HG02938 (cell line): ENCODE measurements around the gene TMED6.

Source experiments
- ATAC-seq: cut with Tn5 transposase; IDR thresholded peaks from one replicate; pipeline ENCODE4 v1.9.1; 2021; ENCODE audit warnings: mild to moderate bottlenecking, moderate library complexity; ENCODE audit not compliant: unreplicated experiment

Gene TMED6

DNA sequence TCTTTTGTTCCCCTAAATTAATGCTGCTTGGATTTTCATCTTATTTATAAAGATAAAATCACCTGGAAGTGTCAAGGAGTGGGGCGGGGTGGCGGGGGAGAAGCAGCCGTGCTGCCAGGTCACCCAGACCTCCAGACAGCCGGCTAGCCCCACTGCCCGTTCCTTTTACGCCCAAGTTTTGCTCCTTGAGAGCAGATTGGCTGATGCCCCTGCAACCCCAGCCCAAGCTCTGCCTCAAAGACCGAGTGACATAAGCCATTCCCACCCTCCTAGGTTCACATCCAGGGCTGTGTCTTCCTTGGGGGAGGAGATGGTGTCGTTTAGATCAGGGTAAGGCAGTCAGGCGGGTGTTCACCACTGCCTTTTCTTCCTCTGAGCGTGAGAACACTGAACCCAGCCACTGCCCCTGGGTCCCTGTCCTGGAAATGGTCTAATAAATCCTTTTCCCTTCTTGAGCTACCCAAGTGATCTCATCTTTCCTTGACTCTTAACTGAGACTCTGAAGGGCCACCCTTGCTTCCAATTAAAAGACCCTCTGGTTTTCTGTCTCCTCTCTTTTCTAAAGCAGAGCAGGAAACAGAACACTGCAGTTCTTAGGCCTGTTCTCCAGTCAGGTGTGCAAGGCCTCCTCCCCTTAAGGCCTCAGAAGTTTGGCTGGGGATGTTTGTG lies 26.9 kb downstream of the TMED6 start:
- ATAC-seq, result no peak

- no peak for ATAC-seq
Measured at GRCh38 chr16:69324013-69324531, 27.5 kb downstream of the TMED6 start.

DNA sequence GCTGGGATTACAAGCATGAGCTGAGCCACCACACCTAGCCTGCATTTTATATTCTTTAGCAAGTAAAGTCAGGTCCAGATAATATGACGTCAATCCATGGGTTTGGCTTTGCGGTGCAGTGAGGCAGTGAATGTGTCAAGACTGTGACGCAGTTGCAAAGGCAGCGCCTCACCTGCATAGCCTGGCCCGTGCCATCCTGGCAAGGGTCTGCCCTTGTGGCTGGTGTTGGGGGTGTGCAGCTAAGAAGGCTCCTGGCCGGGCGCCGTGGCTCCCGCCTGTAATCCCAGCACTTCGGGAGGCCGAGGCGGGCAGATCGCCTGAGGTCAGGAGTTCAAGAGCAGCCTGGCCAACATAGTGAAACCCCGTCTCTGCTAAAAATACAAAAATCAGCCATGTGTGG lies 28.2 kb downstream of the TMED6 start:
- ATAC-seq, result no peak

- no peak for ATAC-seq
Measured at GRCh38 chr16:69322343-69322742, 29.2 kb downstream of the TMED6 start.

GRCh38 chr16:69321080-69321479 lies 30.5 kb downstream of the TMED6 start:
- ATAC-seq, result no peak

GRCh38 chr16:69320740-69321073 lies 30.9 kb downstream of the TMED6 start:
- no peak for ATAC-seq

- no peak for ATAC-seq
Measured at GRCh38 chr16:69319826-69320739, 31.5 kb downstream of the TMED6 start.

DNA sequence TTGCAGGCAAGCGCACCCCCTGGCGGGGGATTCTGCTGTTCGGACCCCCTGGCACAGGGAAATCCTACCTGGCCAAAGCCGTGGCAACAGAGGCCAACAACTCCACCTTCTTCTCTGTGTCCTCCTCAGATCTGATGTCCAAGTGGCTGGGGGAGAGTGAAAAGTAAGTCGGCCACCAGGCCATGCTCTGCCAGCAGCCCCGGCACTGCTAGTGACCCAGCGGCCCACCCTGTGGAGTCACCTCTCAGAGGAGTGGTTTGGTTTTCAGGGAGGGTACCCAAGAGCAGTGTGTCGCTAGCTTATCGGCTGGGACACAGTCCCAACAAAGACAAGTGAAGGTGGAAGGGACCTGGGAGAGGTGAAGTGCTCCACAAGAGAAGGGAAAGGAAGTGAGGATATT lies 32.2 kb downstream of the TMED6 start:
- no peak for ATAC-seq

DNA sequence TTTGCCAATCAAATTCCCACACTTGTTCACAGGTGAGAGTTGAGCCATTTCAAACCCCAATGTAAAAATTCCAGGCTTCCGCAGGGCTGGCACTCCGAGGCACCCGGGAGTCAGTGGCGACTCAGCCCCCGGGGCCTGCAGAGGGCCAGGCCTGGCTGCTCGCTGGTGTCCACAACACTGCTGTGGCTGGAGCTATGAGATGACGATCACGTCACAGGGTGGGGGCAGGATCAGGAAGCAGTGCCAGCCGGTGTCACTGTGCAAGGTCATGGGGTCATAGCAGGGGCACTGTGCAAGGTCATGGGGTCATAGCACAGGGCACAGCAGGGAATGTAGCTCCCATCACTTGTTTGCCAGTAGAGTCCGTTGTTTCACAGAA lies 32.7 kb downstream of the TMED6 start:
- no peak for ATAC-seq

GRCh38 chr16:69318177-69318910 lies 33.2 kb downstream of the TMED6 start:
- ATAC-seq, result no peak

DNA sequence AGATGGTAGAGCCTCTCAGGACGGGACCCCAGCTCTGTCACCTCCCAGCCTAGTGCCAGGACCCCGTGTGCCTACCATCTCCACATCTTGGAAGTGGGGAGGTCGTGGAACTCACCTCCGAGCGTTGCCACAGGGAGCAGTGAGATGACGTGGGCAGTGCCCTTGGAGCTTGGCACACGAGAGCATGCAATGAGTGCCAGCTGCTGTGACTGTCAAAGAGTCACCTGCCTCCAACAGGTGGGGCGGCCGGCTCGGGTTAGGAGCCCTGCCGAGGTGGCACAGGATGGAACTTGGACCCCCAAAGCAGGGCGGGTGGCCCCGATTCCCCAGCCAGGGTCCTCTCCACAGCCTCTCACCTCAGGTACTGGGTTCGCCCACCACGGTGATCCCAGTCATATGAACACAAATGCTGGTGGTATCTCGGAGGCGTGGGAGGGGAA lies 35.0 kb downstream of the TMED6 start:
- ATAC-seq, result no peak

- ATAC-seq, result no peak
Measured at GRCh38 chr16:69315486-69316311, 35.9 kb downstream of the TMED6 start.

DNA sequence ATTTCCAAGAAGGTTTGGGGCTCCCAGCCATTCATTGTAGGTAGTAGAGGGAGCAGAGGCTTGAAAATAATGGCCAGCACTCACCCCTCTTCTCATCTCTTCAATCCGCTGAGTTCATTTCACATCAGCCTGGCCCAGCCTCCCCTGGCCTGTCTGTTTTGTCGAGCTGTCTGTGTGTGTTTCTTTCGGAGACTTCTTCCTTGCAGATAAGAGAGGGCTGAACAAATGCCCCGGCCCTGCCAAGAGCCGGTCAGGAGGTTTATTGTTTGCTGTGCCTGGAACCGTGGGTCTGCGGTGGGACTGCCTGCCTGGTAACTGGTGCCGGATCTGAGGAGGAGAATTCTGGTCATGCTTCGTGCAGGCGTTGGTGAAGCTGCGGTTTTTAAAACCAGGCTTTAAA lies 37.1 kb downstream of the TMED6 start:
- no peak for ATAC-seq

GRCh38 chr16:69313469-69313868 lies 38.1 kb downstream of the TMED6 start:
- ATAC-seq, result no peak

GRCh38 chr16:69311533-69312387 lies 39.8 kb downstream of the TMED6 start:
- ATAC-seq, result peak; percentile 42

DNA sequence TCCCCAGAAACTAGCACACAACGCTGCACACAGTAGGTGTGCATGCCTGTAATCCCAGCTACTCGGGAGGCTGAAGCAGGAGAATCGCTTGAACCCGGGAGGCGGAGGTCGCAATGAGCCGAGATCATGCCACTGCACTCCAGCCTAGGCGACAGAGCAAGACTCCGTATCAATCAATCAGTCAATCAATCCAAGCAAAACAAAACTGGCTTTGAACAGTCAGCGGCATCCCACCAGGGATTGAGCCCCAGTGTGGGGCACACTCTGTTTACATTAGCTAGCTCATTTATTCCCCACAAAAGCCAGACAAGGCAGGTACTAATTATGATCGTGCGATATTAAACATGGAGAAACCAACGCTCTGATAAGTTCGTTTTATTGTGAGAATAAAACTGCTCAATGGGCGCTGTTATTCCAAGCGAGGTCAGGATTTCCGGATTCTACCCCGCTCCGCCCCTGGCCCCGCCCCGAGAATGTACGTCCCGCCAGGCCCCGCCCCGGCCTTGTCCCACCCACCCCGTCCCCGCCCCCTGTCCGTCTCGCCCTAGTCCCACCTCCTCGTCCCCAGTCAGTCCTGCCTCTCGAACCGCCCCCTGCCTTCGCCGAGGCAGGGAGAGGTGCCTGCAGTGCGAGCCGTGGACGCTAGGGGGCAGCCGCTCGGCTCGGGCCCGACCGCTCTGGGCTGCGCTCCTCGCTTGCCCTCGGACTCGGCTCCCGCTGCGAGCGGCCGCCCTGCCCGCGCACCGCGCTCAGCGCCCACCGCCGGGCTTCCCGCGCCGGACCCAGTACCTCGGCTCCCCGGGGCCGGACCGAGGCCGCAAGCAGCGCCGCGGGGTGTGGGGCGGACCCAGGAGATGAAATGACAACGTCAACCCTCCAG lies 40.7 kb downstream of the TMED6 start, which contains the start of gene VPS4A:
TSS of gene VPS4A (plus strand) at position 698 of the 880 bp plus-strand sequence. CDS start at position 860, 162 bp downstream.
- ATAC-seq, result peak; percentile 84

DNA sequence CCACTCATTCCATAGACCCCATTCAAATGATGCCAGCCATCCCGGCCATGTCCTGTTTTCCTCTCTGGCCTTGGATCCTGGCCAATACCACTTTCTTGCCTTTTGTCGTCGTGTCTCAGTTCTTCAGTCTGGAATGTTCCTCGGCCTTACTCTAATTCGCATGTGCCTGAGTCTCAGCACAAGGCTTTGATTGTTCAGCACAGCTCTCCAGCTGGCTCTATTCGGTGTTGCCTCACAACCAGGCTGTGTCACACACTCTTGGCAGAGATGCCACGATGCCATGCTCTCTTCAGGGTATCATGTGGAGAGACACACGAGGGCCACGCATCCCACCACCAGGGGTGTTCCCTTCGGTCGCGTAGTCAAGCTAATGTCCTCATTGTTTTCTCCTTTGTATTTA lies 42.3 kb downstream of the TMED6 start:
- no peak for ATAC-seq

GRCh38 chr16:69307856-69308255 lies 43.7 kb downstream of the TMED6 start:
- ATAC-seq, result no peak

- no peak for ATAC-seq
Measured at GRCh38 chr16:69307091-69307490, 44.5 kb downstream of the TMED6 start.
